SK-N-SH (cell line): Measurements from ENCODE around the gene CCDC191. TPM values are rescaled to one million over a fixed set of nuclear protein-coding genes. Genes with fewer than 3 reads are reported as not detected.

Experiments
- CTCF ChIA-PET: fragments of 300-600, 350-600 bp; formaldehyde crosslinking; extraction: SDS; loops from one replicate; lab custom pipeline; 2021; lab: Yijun Ruan, JAX
- POLR2A ChIA-PET: fragments of 350-600 bp; sonication (Branson Sonifier 250); formaldehyde crosslinking; extraction: SDS; loops from one replicate; lab custom pipeline; 2020; ENCODE audit warnings: antibody characterized with exemption, inconsistent platforms; lab: Yijun Ruan, JAX
- DNase-seq: peaks from one replicate; pipeline ENCODE4 v3.0.0; 2012
- H2AFZ ChIP-seq: fragments of 200-600 bp; sonication (generic); 2 replicates; pipeline ENCODE4 v1.8.1; 2016; ENCODE audit warnings: antibody characterized with exemption, mild to moderate bottlenecking, low read depth
- H3F3A ChIP-seq: fragments of 200-600 bp; sonication (generic); replicated peaks from 2 replicates; pipeline ENCODE3; 2016; ENCODE audit warnings: antibody characterized with exemption, mild to moderate bottlenecking; ENCODE audit not compliant: insufficient read depth
- H3K27ac ChIP-seq, 2 experiments: fragments of 200-500 bp in 1 of 2; fragments of 200-600 bp in 1 of 2; sonication (Bioruptor generic) in 1 of 2; sonication (generic), shearing (Covaris generic) in 1 of 2; 2 replicates each; pipeline versions ENCODE4 v1.5.1 to v1.6.1; 2014 to 2016; ENCODE audit warnings: low read depth in 2 of 2, inconsistent platforms in 1 of 2, low read length in 1 of 2, mild to moderate bottlenecking in 1 of 2, mixed read lengths in 1 of 2
- H3K27me3 ChIP-seq: fragments of 200-600 bp; sonication (generic), shearing (Covaris generic); 2 replicates; pipeline ENCODE4 v1.6.1; 2016; ENCODE audit warnings: mixed run types; ENCODE audit not compliant: insufficient read depth
- H3K36me3 ChIP-seq, 2 experiments: fragments of 200-500 bp in 1 of 2; fragments of 200-600 bp in 1 of 2; sonication (Bioruptor generic) in 1 of 2; sonication (generic) in 1 of 2; replicated peaks in 1 of 2; 2 replicates each; pipeline versions ENCODE3 to v1.5.1; 2014 to 2016; ENCODE audit warnings: low read length in 1 of 2, mild to moderate bottlenecking in 1 of 2; ENCODE audit not compliant: insufficient read depth in 2 of 2, control insufficient read depth in 1 of 2
- H3K4me1 ChIP-seq, 2 experiments: fragments of 200-500 bp in 1 of 2; fragments of 200-600 bp in 1 of 2; sonication (Bioruptor generic) in 1 of 2; sonication (generic), shearing (Covaris generic) in 1 of 2; 2 replicates each; pipeline versions ENCODE4 v1.5.1 to v1.6.1; 2014 to 2016; ENCODE audit warnings: low read depth in 1 of 2, low read length in 1 of 2, mixed run types in 1 of 2; ENCODE audit not compliant: insufficient read depth in 2 of 2, control insufficient read depth in 1 of 2
- H3K4me2 ChIP-seq: fragments of 200-600 bp; sonication (generic), shearing (Covaris generic); 2 replicates; pipeline ENCODE4 v1.6.1; 2017; ENCODE audit warnings: mixed run types
- H3K4me3 ChIP-seq, 2 experiments: fragments of 200-500 bp in 1 of 2; fragments of 200-600 bp in 1 of 2; sonication (Bioruptor generic) in 1 of 2; sonication (generic), shearing (Covaris generic) in 1 of 2; 2 replicates each; pipeline versions ENCODE4 v1.5.1 to v1.8.1; 2014 to 2016; ENCODE audit warnings: low read depth in 2 of 2, inconsistent platforms in 1 of 2, low read length in 1 of 2, mild to moderate bottlenecking in 1 of 2, mixed read lengths in 1 of 2, moderate library complexity in 1 of 2
- H3K79me2 ChIP-seq: fragments of 200-600 bp; sonication (generic); 2 replicates; pipeline ENCODE4 v1.8.1; 2017; ENCODE audit warnings: mild to moderate bottlenecking; ENCODE audit not compliant: insufficient read depth
- H3K9ac ChIP-seq: fragments of 200-600 bp; sonication (generic); 2 replicates; pipeline ENCODE4 v1.6.1; 2017; ENCODE audit warnings: mixed run types
- H3K9me2 ChIP-seq: fragments of 200-600 bp; sonication (generic); 2 replicates; pipeline ENCODE4 v1.6.1; 2017; ENCODE audit warnings: mixed run types
- H3K9me3 ChIP-seq: fragments of 200-600 bp; sonication (generic); 2 replicates; pipeline ENCODE4 v1.6.1; 2017; ENCODE audit warnings: mixed run types, mild to moderate bottlenecking, moderate library complexity
- H4K20me1 ChIP-seq: fragments of 200-600 bp; sonication (generic); 2 replicates; pipeline ENCODE4 v1.6.1; 2017; ENCODE audit warnings: mild to moderate bottlenecking, mixed run types; ENCODE audit not compliant: insufficient read depth
- FOSL2 ChIP-seq: IDR thresholded peaks from 2 replicates; pipeline ENCODE4 v1.4.0; 2012; ENCODE audit warnings: low read depth, mild to moderate bottlenecking, moderate library complexity, borderline replicate concordance
- FOXM1 ChIP-seq: IDR thresholded peaks from 2 replicates; pipeline ENCODE4 v1.4.0; 2012; ENCODE audit warnings: low read depth, mild to moderate bottlenecking
- GATA2 ChIP-seq: sonication (generic); formaldehyde crosslinking; IDR thresholded peaks from 2 replicates; pipeline ENCODE4 v1.5.0; 2020; ENCODE audit warnings: mild to moderate bottlenecking, missing genetic modification reagents
- JUND ChIP-seq: IDR thresholded peaks from 2 replicates; pipeline ENCODE4 v1.4.0; 2012
- MEF2A ChIP-seq: IDR thresholded peaks from 2 replicates; pipeline ENCODE4 v1.4.0; 2012; ENCODE audit warnings: low read depth, borderline replicate concordance
- MXI1 ChIP-seq: IDR thresholded peaks from 2 replicates; pipeline ENCODE4 v1.6.1; 2012; ENCODE audit warnings: mild to moderate bottlenecking, low read depth, low read length, improper control_type of control experiment
- RCOR1 ChIP-seq: fragments of 150-350 bp; IDR thresholded peaks from 2 replicates; pipeline ENCODE4 v1.6.1; 2017; ENCODE audit warnings: antibody characterized with exemption, low read length
- SIN3A ChIP-seq: IDR thresholded peaks from 2 replicates; pipeline ENCODE4 v1.6.1; 2012; ENCODE audit warnings: low read depth, mild to moderate bottlenecking, low read length, moderate library complexity, borderline replicate concordance
- WGBS: methylation state at CpG from one replicate; pipeline ENCODE4 v1.1.6; 2017; ENCODE audit warnings: low lambda C conversion rate; 5-methylcytosine and 5-hydroxymethylcytosine counted together
- polyA plus RNA-seq, 3 experiments: library from polyadenylated mRNA; depleted of rRNA; stranded (reverse); fragments of >200 nt; gene quantifications; 2 replicates each; pipeline ENCODE4 v1.2.3, GENCODE V29; 2012
- TF ChIP-seq, protein P1 (sequence below): IDR thresholded peaks from 2 replicates; pipeline ENCODE4; 2012
- TF ChIP-seq, protein P2 (sequence below): fragments of 200-600 bp; sonication (generic); IDR thresholded peaks from 2 replicates; pipeline ENCODE4 v1.6.1; 2017; ENCODE audit warnings: antibody characterized with exemption, mild to moderate bottlenecking, moderate library complexity

CCDC191 gene
- polyA plus RNA-seq, 1 of the 3 experiments (the other 2 are of a cell fraction), result 3.1 TPM

DNA sequence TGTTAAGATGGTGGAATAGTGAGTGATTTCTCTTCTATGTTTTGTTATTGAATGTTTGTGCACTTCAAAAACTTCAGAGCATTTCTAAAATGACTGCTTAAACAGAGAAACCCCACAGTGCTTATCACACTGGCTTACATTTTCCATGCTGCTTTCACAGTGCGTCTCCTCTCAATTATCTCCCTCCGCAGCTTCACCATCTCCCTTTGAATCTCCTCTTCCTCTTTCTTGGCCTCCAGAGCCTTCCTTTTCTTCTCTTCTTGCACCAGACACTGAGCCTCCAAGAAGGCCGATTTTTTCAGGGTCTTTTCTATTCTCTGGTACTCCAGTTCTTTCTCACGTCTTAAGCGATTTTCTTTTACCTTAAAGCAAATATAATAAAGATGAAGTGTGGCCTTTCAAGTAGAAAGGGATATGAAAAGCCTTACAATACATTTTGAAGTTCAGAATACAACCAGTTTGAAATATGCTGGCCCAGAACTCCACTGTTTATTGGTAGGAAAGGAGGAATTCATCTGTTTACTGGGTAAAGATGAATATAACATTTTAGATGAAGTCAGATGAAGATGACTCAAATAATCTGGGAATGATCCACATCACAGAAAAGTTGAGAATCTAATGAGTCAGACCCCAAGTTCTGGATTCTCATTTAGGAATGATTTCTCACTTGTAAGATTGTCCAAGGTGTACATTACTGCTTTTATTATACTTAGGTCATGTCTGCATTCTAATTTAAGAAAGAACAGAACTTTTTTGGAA lies 21.4 kb downstream of the CCDC191 start:
- TF ChIP-seq, protein P1, sequence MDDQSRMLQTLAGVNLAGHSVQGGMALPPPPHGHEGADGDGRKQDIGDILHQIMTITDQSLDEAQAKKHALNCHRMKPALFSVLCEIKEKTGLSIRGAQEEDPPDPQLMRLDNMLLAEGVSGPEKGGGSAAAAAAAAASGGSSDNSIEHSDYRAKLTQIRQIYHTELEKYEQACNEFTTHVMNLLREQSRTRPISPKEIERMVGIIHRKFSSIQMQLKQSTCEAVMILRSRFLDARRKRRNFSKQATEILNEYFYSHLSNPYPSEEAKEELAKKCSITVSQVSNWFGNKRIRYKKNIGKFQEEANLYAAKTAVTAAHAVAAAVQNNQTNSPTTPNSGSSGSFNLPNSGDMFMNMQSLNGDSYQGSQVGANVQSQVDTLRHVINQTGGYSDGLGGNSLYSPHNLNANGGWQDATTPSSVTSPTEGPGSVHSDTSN, result no peak
- TF ChIP-seq, protein P2, sequence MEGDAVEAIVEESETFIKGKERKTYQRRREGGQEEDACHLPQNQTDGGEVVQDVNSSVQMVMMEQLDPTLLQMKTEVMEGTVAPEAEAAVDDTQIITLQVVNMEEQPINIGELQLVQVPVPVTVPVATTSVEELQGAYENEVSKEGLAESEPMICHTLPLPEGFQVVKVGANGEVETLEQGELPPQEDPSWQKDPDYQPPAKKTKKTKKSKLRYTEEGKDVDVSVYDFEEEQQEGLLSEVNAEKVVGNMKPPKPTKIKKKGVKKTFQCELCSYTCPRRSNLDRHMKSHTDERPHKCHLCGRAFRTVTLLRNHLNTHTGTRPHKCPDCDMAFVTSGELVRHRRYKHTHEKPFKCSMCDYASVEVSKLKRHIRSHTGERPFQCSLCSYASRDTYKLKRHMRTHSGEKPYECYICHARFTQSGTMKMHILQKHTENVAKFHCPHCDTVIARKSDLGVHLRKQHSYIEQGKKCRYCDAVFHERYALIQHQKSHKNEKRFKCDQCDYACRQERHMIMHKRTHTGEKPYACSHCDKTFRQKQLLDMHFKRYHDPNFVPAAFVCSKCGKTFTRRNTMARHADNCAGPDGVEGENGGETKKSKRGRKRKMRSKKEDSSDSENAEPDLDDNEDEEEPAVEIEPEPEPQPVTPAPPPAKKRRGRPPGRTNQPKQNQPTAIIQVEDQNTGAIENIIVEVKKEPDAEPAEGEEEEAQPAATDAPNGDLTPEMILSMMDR, result no peak
- TF ChIP-seq JUND (no peak), FOSL2 (0 out of 2 replicates have a peak, but pooled peaks have one; percentile 9)
- POLR2A ChIA-PET, result no interaction called here
- Histone ChIP-seq H4K20me1 (no peaks in the 10 kb centered on the region), H3K4me1 (no peaks in the 10 kb centered on the region), H3F3A (peaks cover 4% of the 10 kb centered on the region), H2AFZ (peak overlapping the region; percentile 36; the same call in 1 of the 2 replicates), H3K4me2 (no peak overlapping the region), H3K4me3 (no peak overlapping the region), H3K36me3 (peaks cover 14 to 35% of the 10 kb centered on the region in 2 experiments), H3K9me3 (no peaks in the 10 kb centered on the region), H3K27me3 (no peaks in the 10 kb centered on the region), H3K9ac (no peak overlapping the region), H3K9me2 (no peaks in the 10 kb centered on the region), H3K79me2 (no peaks in the 10 kb centered on the region), H3K27ac (0 out of 4 replicates have a peak overlapping the region, but pooled peaks of 1 of the 2 experiments have one; percentile 0)
- WGBS, result 75% methylated on average over 5 of the region's 5 CpGs
- CTCF ChIA-PET, result no interaction called here
- DNase-seq, result no peak

DNA sequence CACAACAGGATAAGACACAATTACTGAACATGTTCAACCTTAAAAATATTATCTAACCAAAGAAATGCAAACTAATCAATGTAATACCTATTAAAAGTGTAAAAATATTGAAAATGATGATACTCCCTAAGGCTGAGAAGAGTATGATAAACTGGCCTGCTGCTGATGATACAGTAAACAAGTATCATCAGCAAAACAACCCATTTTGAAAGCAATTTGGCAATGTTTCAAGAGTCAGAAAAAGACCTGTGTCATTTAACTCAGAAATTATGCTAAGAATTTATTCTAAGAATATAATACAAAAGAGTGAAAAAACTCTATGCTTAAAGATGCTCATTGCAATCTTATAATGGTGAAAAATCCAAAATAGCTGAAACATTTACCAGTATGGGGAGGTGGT lies 22.1 kb downstream of the CCDC191 start:
- no peaks in the 10 kb centered on the region for H3K79me2 ChIP-seq
- POLR2A ChIA-PET, result no interaction called here
- DNase-seq, result no peak
- TF ChIP-seq SIN3A (no peak), MEF2A (no peak), RCOR1 (no peak), FOXM1 (no peak), MXI1 (no peak), GATA2 (CRISPR knock-in tag) (no peak)
- TF ChIP-seq, protein P1, result no peak
- TF ChIP-seq, protein P2, result no peak
- TF ChIP-seq, all 33 proteins: peak for 0
- H2AFZ ChIP-seq, result no peak overlapping the region
- H4K20me1 ChIP-seq, result no peaks in the 10 kb centered on the region
- no peak overlapping the region for H3K4me3 ChIP-seq
- peaks cover 12 to 35% of the 10 kb centered on the region in 2 experiments for H3K36me3 ChIP-seq
- no peak overlapping the region for H3K4me2 ChIP-seq
- H3K4me1 ChIP-seq, result no peaks in the 10 kb centered on the region
- H3K9me2 ChIP-seq, result no peaks in the 10 kb centered on the region
- H3K9me3 ChIP-seq, result no peaks in the 10 kb centered on the region
- H3F3A ChIP-seq, result peaks cover 4% of the 10 kb centered on the region
- CTCF ChIA-PET, result no interaction called here
- no peak overlapping the region for H3K9ac ChIP-seq
- H3K27me3 ChIP-seq, result no peaks in the 10 kb centered on the region
- H3K27ac ChIP-seq, result no peak overlapping the region
